Mesendoderm (in vitro differentiated cells): ENCODE data around the gene HIPK3.

Experiments used
- DNase-seq: peaks from one replicate; pipeline ENCODE4 v3.0.0; 2013
- H2AK5ac ChIP-seq: 2 replicates; pipeline ENCODE4 v1.6.1; 2013; ENCODE audit warnings: low read length, inconsistent platforms
- H2BK120ac ChIP-seq: 2 replicates; pipeline ENCODE4 v1.6.1; 2013; ENCODE audit warnings: low read depth, mild to moderate bottlenecking, low read length, moderate library complexity, mixed read lengths
- H2BK15ac ChIP-seq: replicated peaks from 2 replicates; pipeline ENCODE4 v1.6.1; 2013; ENCODE audit warnings: low read depth, mild to moderate bottlenecking, moderate library complexity
- H2BK5ac ChIP-seq: 2 replicates; pipeline ENCODE4 v1.6.1; 2013; ENCODE audit warnings: low read length, inconsistent platforms
- H3K18ac ChIP-seq: 2 replicates; pipeline ENCODE4 v1.6.1; 2013; ENCODE audit warnings: mild to moderate bottlenecking, low read length, mixed read lengths
- H3K23ac ChIP-seq: one replicate; pipeline ENCODE4 v1.6.1; 2013; ENCODE audit warnings: low read length
- H3K27ac ChIP-seq: 2 replicates; pipeline ENCODE4 v1.5.1; 2013; ENCODE audit warnings: low read depth, mild to moderate bottlenecking, inconsistent platforms, low read length, moderate library complexity
- H3K27me3 ChIP-seq: 2 replicates; pipeline ENCODE4 v1.6.1; 2013; ENCODE audit warnings: low read length, control low read depth, mild to moderate bottlenecking, inconsistent platforms; ENCODE audit not compliant: insufficient read depth, poor library complexity
- H3K36me3 ChIP-seq: 2 replicates; pipeline ENCODE4 v1.6.1; 2013; ENCODE audit warnings: low read length, inconsistent platforms; ENCODE audit not compliant: control insufficient read depth, insufficient read depth
- H3K4ac ChIP-seq: one replicate; pipeline ENCODE4 v1.6.1; 2013; ENCODE audit warnings: low read depth, mild to moderate bottlenecking, low read length, moderate library complexity
- H3K4me1 ChIP-seq: 2 replicates; pipeline ENCODE4 v1.6.1; 2013; ENCODE audit warnings: low read depth, low read length, inconsistent platforms; ENCODE audit not compliant: control insufficient read depth
- H3K4me2 ChIP-seq: 2 replicates; pipeline ENCODE4 v1.6.1; 2013; ENCODE audit warnings: low read length
- H3K4me3 ChIP-seq: 2 replicates; pipeline ENCODE4 v1.5.1; 2013; ENCODE audit warnings: mild to moderate bottlenecking, low read length
- H3K56ac ChIP-seq: one replicate; pipeline ENCODE4 v1.6.1; 2013; ENCODE audit warnings: low read length
- H3K79me1 ChIP-seq: 2 replicates; pipeline ENCODE4 v1.6.1; 2013; ENCODE audit warnings: low read length, inconsistent platforms
- H3K79me2 ChIP-seq: 2 replicates; pipeline ENCODE4 v1.6.1; 2013; ENCODE audit warnings: mild to moderate bottlenecking, low read length; ENCODE audit not compliant: control insufficient read depth, insufficient read depth
- H3K9ac ChIP-seq: 2 replicates; pipeline ENCODE4 v1.6.1; 2013; ENCODE audit warnings: low read length, inconsistent platforms
- H4K5ac ChIP-seq: one replicate; pipeline ENCODE4 v1.6.1; 2013; ENCODE audit warnings: low read length
- H4K8ac ChIP-seq: one replicate; pipeline ENCODE4 v1.6.1; 2013; ENCODE audit warnings: low read depth, mild to moderate bottlenecking, control low read depth, low read length, moderate library complexity
- WGBS: extraction: QIAGEN DNeasy Blood & Tissue Kit; methylation state at CpG from one replicate; pipeline ENCODE4 v1.1.7; 2013; ENCODE audit warnings: low lambda C conversion rate, missing lambda C conversion rate; ENCODE audit not compliant: insufficient coverage; ENCODE audit errors: extremely low coverage; 5-methylcytosine and 5-hydroxymethylcytosine counted together

The HIPK3 gene

DNA sequence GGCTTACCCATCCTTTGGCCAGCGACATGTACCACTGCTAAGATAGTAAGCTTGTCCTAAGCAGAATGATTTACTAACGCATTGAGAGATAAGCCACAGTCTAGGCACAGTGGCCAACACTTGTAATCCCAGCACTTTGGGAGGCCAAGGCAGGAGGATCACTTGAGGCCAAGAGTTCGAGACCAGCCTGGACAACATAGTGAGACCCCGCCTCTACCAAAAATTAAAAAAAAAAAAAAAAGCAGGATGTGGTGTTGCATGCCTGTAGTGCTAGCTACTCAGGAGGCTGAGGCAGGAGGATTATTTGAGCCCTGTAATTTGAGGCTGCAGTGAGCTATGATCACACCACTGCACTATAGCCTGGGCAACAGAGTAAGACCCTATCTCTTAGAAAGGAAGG is 93.1 kb downstream of the HIPK3 start:
- Histone ChIP-seq H3K4me3 (no peak overlapping the region), H2BK15ac (no peak overlapping the region), H3K56ac (no peak overlapping the region), H3K27ac (no peak overlapping the region), H3K4me2 (no peak overlapping the region), H3K79me1 (no peaks in the 10 kb centered on the region), H3K36me3 (peaks cover 6% of the 10 kb centered on the region), H3K23ac (no peak overlapping the region), H3K9ac (no peak overlapping the region), H3K79me2 (no peaks in the 10 kb centered on the region), H2BK5ac (no peak overlapping the region), H4K8ac (no peak overlapping the region), H4K5ac (no peak overlapping the region), H3K4me1 (no peaks in the 10 kb centered on the region), H3K4ac (no peak overlapping the region), H3K18ac (no peak overlapping the region), H2AK5ac (no peak overlapping the region), H3K27me3 (no peaks in the 10 kb centered on the region), H2BK120ac (no peak overlapping the region)
- no CpG with 5 or more reads among the region's 4 CpGs for WGBS
- DNase-seq, result no peak

GRCh38 chr11:33358150-33358831 is 101.1 kb downstream of the HIPK3 start:
- DNase-seq, result no peak
- Histone ChIP-seq H3K36me3 (peaks cover 2% of the 10 kb centered on the region), H2BK15ac (no peak overlapping the region), H3K27me3 (no peaks in the 10 kb centered on the region), H2BK120ac (no peak overlapping the region), H3K9ac (no peak overlapping the region), H4K5ac (no peak overlapping the region), H3K4me2 (no peak overlapping the region), H3K18ac (no peak overlapping the region), H3K27ac (no peak overlapping the region), H2BK5ac (no peak overlapping the region), H3K23ac (no peak overlapping the region), H2AK5ac (no peak overlapping the region), H3K4me3 (no peak overlapping the region), H3K79me2 (no peaks in the 10 kb centered on the region), H3K4ac (no peak overlapping the region), H3K79me1 (no peaks in the 10 kb centered on the region), H3K56ac (no peak overlapping the region), H3K4me1 (no peaks in the 10 kb centered on the region), H4K8ac (no peak overlapping the region)
- no CpG with 5 or more reads among the region's 4 CpGs for WGBS

DNA sequence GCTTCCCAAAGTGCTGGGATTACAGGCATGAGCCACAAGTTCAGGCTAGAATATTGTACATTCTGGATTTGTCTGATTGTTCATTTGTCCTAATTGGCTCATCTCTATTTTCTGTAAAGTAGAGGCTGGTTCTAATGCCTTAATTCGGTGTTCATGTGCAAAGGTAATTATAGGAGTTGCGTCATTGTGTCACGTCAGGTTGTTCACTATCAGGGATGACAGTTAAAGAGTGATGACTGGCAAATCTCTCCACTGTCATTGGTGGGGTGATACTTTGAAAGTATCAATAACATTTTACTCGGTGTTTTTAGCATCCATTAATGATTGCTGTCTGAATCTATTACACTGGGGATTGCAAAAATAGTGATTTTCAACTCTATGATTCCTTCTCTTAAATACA is 103.5 kb downstream of the HIPK3 start:
- no peak overlapping the region for H3K18ac ChIP-seq
- H3K27me3 ChIP-seq, result no peaks in the 10 kb centered on the region
- H2BK15ac ChIP-seq, result no peak overlapping the region
- no peak overlapping the region for H2AK5ac ChIP-seq
- no peak overlapping the region for H4K8ac ChIP-seq
- no peak overlapping the region for H4K5ac ChIP-seq
- H3K9ac ChIP-seq, result no peak overlapping the region
- no peak overlapping the region for H3K4ac ChIP-seq
- no peak overlapping the region for H2BK120ac ChIP-seq
- no peak overlapping the region for H2BK5ac ChIP-seq
- no peak overlapping the region for H3K27ac ChIP-seq
- H3K36me3 ChIP-seq, result no peaks in the 10 kb centered on the region
- no peaks in the 10 kb centered on the region for H3K79me1 ChIP-seq
- no peak for DNase-seq
- H3K23ac ChIP-seq, result no peak overlapping the region
- H3K79me2 ChIP-seq, result no peaks in the 10 kb centered on the region
- H3K4me1 ChIP-seq, result no peaks in the 10 kb centered on the region
- H3K4me3 ChIP-seq, result no peak overlapping the region
- H3K4me2 ChIP-seq, result no peak overlapping the region
- WGBS, result no CpG with 5 or more reads among the region's 4 CpGs
- H3K56ac ChIP-seq, result no peak overlapping the region

- no peak overlapping the region for H3K27ac ChIP-seq
- H2BK5ac ChIP-seq, result no peak overlapping the region
Observed at GRCh38 chr11:33362051-33362910, 105.1 kb downstream of the HIPK3 start.

DNA sequence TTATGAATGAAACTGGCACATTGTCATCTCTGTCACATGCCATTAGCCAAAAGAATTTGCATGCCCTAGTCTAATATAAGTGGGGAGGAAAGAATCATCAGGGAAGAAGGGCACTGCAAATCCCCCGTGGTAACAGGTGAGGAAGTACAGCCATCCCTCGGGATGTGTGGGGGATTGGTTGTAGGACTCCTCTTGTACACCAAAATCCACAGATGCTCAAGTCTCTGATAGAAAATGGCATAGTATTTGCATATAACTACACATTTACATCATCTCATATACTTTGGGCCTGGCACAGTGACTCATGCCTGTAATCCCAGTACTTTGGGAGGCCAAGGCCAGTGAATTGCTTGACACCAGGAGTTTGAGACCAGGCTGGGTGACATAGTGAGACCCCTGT is 109.7 kb downstream of the HIPK3 start:
- Histone ChIP-seq H3K4me2 (no peak overlapping the region), H2BK5ac (no peak overlapping the region), H3K56ac (no peak overlapping the region), H3K4me3 (no peak overlapping the region), H3K18ac (no peak overlapping the region), H4K8ac (no peak overlapping the region), H3K36me3 (no peaks in the 10 kb centered on the region), H3K4me1 (no peaks in the 10 kb centered on the region), H3K27me3 (no peaks in the 10 kb centered on the region), H3K4ac (no peak overlapping the region), H3K9ac (no peak overlapping the region), H2AK5ac (no peak overlapping the region), H2BK120ac (no peak overlapping the region), H4K5ac (no peak overlapping the region), H3K79me2 (no peaks in the 10 kb centered on the region), H2BK15ac (no peak overlapping the region), H3K27ac (no peak overlapping the region), H3K23ac (no peak overlapping the region), H3K79me1 (no peaks in the 10 kb centered on the region)
- DNase-seq, result no peak
- no CpG with 5 or more reads among the region's 2 CpGs for WGBS

More at GRCh38 chr11:33362051-33362910, 105.1 kb downstream of the HIPK3 start:
- H2BK120ac ChIP-seq, result no peak overlapping the region
- H3K79me2 ChIP-seq, result no peaks in the 10 kb centered on the region
- no peaks in the 10 kb centered on the region for H3K4me1 ChIP-seq
- H3K9ac ChIP-seq, result no peak overlapping the region
- H4K8ac ChIP-seq, result no peak overlapping the region
- H4K5ac ChIP-seq, result no peak overlapping the region
- no CpG with 5 or more reads among the region's 6 CpGs for WGBS
- no peak for DNase-seq
- H3K23ac ChIP-seq, result no peak overlapping the region
- H2BK15ac ChIP-seq, result no peak overlapping the region
- H2AK5ac ChIP-seq, result no peak overlapping the region
- H3K4ac ChIP-seq, result no peak overlapping the region
- no peak overlapping the region for H3K4me3 ChIP-seq
- H3K79me1 ChIP-seq, result no peaks in the 10 kb centered on the region
- H3K36me3 ChIP-seq, result no peaks in the 10 kb centered on the region
- no peaks in the 10 kb centered on the region for H3K27me3 ChIP-seq
- H3K4me2 ChIP-seq, result no peak overlapping the region
- H3K18ac ChIP-seq, result no peak overlapping the region
- H3K56ac ChIP-seq, result no peak overlapping the region
